Colonic mucosa (tissue), 4 donors: Measurements from ENCODE around the gene TMCC3. TPM values are rescaled to one million over a fixed set of nuclear protein-coding genes. Genes with fewer than 3 reads are reported as not detected.

Experiments
- DNase-seq: peaks from one replicate; pipeline ENCODE4 v3.0.0-alpha.2; 2020
- H3K27ac ChIP-seq: fragments of 200-600 bp; one replicate; pipeline ENCODE4 v1.8.0; 2021
- H3K27me3 ChIP-seq: fragments of 200-600 bp; one replicate; pipeline ENCODE4 v1.8.0; 2021
- H3K36me3 ChIP-seq: fragments of 200-600 bp; one replicate; pipeline ENCODE4 v1.8.0; 2021
- H3K4me1 ChIP-seq: fragments of 200-600 bp; one replicate; pipeline ENCODE4 v1.8.0; 2021; ENCODE audit warnings: mild to moderate bottlenecking
- H3K4me3 ChIP-seq: fragments of 200-600 bp; one replicate; pipeline ENCODE4 v1.8.0; 2021
- H3K9ac ChIP-seq, 2 donors: one replicate each; pipeline ENCODE4 v1.7.0; 2013; ENCODE audit warnings: control low read depth in 2 of 2, low read depth in 2 of 2, low read length in 2 of 2
- H3K9me3 ChIP-seq: fragments of 200-600 bp; one replicate; pipeline ENCODE4 v1.8.0; 2021
- CTCF ChIP-seq: fragments of 200-600 bp; IDR thresholded peaks from one replicate; pipeline ENCODE4 v1.8.0; 2022; ENCODE audit warnings: antibody characterized with exemption, mild to moderate bottlenecking
- intact Hi-C: fragments of 100-400 bp; cut with DNase I; formaldehyde crosslinking; loops from one replicate; pipeline ENCODE4 v1.14.1; 2022
- total RNA-seq, 2 donors: library from RNA; stranded (reverse); fragmentation: NEBNext Ultra II Directional in 1 of 2; extraction: Animal tissue kit (Norgen Biotek cat#: 25700) in 1 of 2; gene quantifications; one replicate each; pipeline ENCODE4 v1.2.1, GENCODE V29; 2021
- donor health status: healthy.
- donor health status: DM: no; HTN: no; CAD: no.
- donor health status: DM: no; HTN: no; CAD: no.

TMCC3 gene
- total RNA-seq, 2 donors from 2014 or later: 21.4 to 77.4 TPM

- no peak for TF ChIP-seq CTCF
These were observed 26.6 kb upstream of the TMCC3 start for GRCh38 chr12:94676922-94677321.

DNA sequence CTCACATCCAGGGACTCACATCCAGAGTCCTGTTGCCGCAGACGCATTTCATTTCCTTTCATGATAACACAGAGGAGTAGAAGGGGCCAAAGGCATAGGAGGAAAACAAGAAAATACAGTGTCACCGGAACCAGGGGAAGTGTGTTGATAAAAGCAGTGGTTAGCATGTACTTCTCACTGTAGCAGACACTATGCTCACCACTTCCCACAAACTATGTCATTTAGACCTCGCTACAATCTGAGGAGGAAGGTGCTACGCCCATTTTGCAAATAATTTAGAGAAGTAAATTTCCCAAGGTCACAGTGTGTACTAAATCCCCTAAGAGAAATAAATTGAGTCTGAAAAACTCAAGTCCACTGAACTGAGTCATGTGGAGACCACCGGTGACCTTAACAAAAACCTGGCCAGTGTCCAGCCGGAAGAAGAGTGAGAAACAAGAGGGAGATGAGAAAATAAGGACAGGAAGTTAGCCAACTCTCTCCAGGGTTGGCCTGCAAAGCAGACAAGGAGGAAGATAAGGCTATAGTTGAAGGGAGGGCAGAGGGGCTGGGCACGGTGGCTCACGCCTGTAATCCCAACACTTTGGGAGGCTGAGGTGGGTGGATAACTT lies 25.8 kb upstream of the TMCC3 start:
- Histone ChIP-seq H3K9ac (peak overlapping the region in 1 of 2 donors; percentile 17), H3K4me1 (no peaks in the 10 kb centered on the region), H3K4me3 (no peak overlapping the region), H3K36me3 (no peaks in the 10 kb centered on the region), H3K27ac (peak overlapping the region; percentile 62), H3K9me3 (no peaks in the 10 kb centered on the region), H3K27me3 (no peaks in the 10 kb centered on the region)
- DNase-seq: peak; percentile 37
- no peak for TF ChIP-seq CTCF
- intact Hi-C loops: no loop called here

More at GRCh38 chr12:94676922-94677321, 26.6 kb upstream of the TMCC3 start:
- Histone ChIP-seq H3K27ac (peak overlapping the region; percentile 62), H3K4me3 (no peak overlapping the region), H3K36me3 (no peaks in the 10 kb centered on the region), H3K27me3 (no peaks in the 10 kb centered on the region), H3K9ac (no peak overlapping the region), H3K4me1 (no peaks in the 10 kb centered on the region), H3K9me3 (no peaks in the 10 kb centered on the region)
- DNase-seq: no peak
- intact Hi-C loops: no loop called here

DNA sequence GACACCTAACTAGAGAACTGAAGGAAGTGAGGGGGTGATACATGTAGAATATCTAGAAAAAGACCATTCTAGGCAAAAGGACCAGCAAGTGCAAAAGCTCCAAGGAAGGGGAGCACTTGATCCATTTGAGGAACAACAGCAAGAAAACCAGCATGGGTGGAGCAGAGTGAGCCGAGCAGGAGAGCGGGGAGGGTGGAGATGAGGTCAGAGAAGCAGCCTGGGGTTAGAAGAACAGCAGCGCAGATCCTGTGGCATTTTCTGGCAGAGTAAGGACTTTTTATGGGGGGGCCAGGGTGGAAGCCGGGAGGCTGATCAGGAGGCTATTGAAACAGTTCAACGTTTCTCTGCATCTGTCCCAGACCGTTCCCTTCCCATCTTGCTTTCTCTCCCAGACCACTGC lies 24.5 kb upstream of the TMCC3 start:
- Histone ChIP-seq H3K36me3 (no peaks in the 10 kb centered on the region), H3K4me1 (no peaks in the 10 kb centered on the region), H3K4me3 (no peak overlapping the region), H3K27ac (no peak overlapping the region), H3K9ac (peak overlapping the region in 1 of 2 donors; percentile 16), H3K27me3 (no peaks in the 10 kb centered on the region), H3K9me3 (no peaks in the 10 kb centered on the region)
- no peak for TF ChIP-seq CTCF
- intact Hi-C loops: no loop called here
- DNase-seq: no peak

- H3K4me1 ChIP-seq: no peaks in the 10 kb centered on the region
- no peaks in the 10 kb centered on the region for H3K9me3 ChIP-seq
- H3K27me3 ChIP-seq: no peaks in the 10 kb centered on the region
- no peak overlapping the region for H3K9ac ChIP-seq
- no peak for TF ChIP-seq CTCF
- no peak overlapping the region for H3K27ac ChIP-seq
- no peaks in the 10 kb centered on the region for H3K36me3 ChIP-seq
- intact Hi-C loops: no loop called here
- H3K4me3 ChIP-seq: no peak overlapping the region
- no peak for DNase-seq
These were observed 23.7 kb upstream of the TMCC3 start for GRCh38 chr12:94674051-94674451.

- TF ChIP-seq CTCF: no peak
- H3K9ac ChIP-seq: no peak overlapping the region
- no peak for DNase-seq
- H3K9me3 ChIP-seq: no peaks in the 10 kb centered on the region
- no peaks in the 10 kb centered on the region for H3K27me3 ChIP-seq
- intact Hi-C loops: no loop called here
- no peaks in the 10 kb centered on the region for H3K36me3 ChIP-seq
- H3K4me1 ChIP-seq: no peaks in the 10 kb centered on the region
- no peak overlapping the region for H3K4me3 ChIP-seq
- H3K27ac ChIP-seq: no peak overlapping the region
These were observed 23.1 kb upstream of the TMCC3 start for GRCh38 chr12:94673496-94673895.
